COLO668 (cell line): ENCODE data around the gene TRUB2.
"Not testable (repeated sequence)": the region's sequence is repeated elsewhere in the genome, so short reads cannot be mapped to it uniquely, and the experiment has no call there.

Source experiments
- DNase-seq: peaks from one replicate; lab custom pipeline; 2025; ENCODE audit not compliant: unreplicated experiment; lab: John Stamatoyannopoulos, UW

Gene TRUB2

GRCh38 chr9:128298535-128299482 lies 23.4 kb downstream of the TRUB2 start:
- DNase-seq = no peak

GRCh38 chr9:128297221-128297773 lies 24.9 kb downstream of the TRUB2 start:
- no peak for DNase-seq

GRCh38 chr9:128296340-128297220 lies 25.7 kb downstream of the TRUB2 start:
- DNase-seq = no peak

GRCh38 chr9:128294142-128294541 lies 28.1 kb downstream of the TRUB2 start:
- no peak for DNase-seq

- DNase-seq = no peak
Measured at GRCh38 chr9:128293091-128293490, 29.2 kb downstream of the TRUB2 start.

GRCh38 chr9:128292009-128292408 lies 30.2 kb downstream of the TRUB2 start:
- no peak for DNase-seq

- DNase-seq = no peak
Measured at GRCh38 chr9:128288273-128289004, 33.8 kb downstream of the TRUB2 start.

- DNase-seq = no peak
Measured at GRCh38 chr9:128286440-128286839, 35.8 kb downstream of the TRUB2 start.

- peak; percentile 35 for DNase-seq
Measured at GRCh38 chr9:128285033-128285784, 37.0 kb downstream of the TRUB2 start.

- DNase-seq = no peak
Measured at GRCh38 chr9:128282500-128282899, 39.7 kb downstream of the TRUB2 start.

GRCh38 chr9:128280084-128280622 lies 42.1 kb downstream of the TRUB2 start:
- no peak for DNase-seq

GRCh38 chr9:128279088-128280073 lies 42.9 kb downstream of the TRUB2 start:
- not testable (repeated sequence) for DNase-seq

- peak; percentile 26 for DNase-seq
Measured at GRCh38 chr9:128276574-128277270, 45.5 kb downstream of the TRUB2 start.

- DNase-seq = peak; percentile 99
Measured at GRCh38 chr9:128276008-128276573, 46.2 kb downstream of the TRUB2 start, which contains the start of gene SWI5. Gene SWI5 (plus strand): TSS chr9:128276276.

- peak; percentile 15 for DNase-seq
Measured at GRCh38 chr9:128275198-128276007, 46.8 kb downstream of the TRUB2 start, which contains the start of gene GOLGA2. Gene GOLGA2 (minus strand): TSS chr9:128276007. CDS start chr9:128275976, 31 bp downstream.

- no peak for DNase-seq
Measured at GRCh38 chr9:128274245-128274644, 48.0 kb downstream of the TRUB2 start.

- DNase-seq = no peak
Measured at GRCh38 chr9:128271512-128271911, 50.7 kb downstream of the TRUB2 start.
